HCT116 (cell line): ENCODE measurements around the gene TMEM117. TPM values are rescaled to one million over a fixed set of nuclear protein-coding genes. Genes with fewer than 3 reads are reported as not detected.

Experiments used
- ATAC-seq: fragments of 200-7000 bp; cut with Tn5 transposase; 2 replicates; pipeline ENCODE4 v1.9.1; 2020; ENCODE audit warnings: mild to moderate bottlenecking, moderate library complexity
- BruUV-seq: library from RNA; stranded (reverse); fragments of 400-500 nt; replicated peaks from 2 replicates; lab custom pipeline; 2021; lab: Mats Ljungman, UMichigan
- CTCF ChIA-PET: fragments of 300-600 bp; sonication (Branson Sonifier 250); formaldehyde crosslinking; loops from one replicate; lab custom pipeline; 2021; ENCODE audit warnings: antibody characterized with exemption; lab: Charles Lee
- POLR2A ChIA-PET: fragments of 300-600, 350-600 bp; sonication (Branson Sonifier 250); formaldehyde crosslinking; loops from one replicate; lab custom pipeline; 2021; ENCODE audit warnings: antibody characterized with exemption; lab: Charles Lee
- RAD21 ChIA-PET, 2 experiments: fragments of 300-600 bp; sonication (Branson Sonifier 250); formaldehyde crosslinking; loops; one replicate each; lab custom pipeline; 2023; ENCODE audit warnings: low total read pairs in 2 of 2; ENCODE audit not compliant: uncharacterized antibody in 2 of 2, unreplicated experiment in 2 of 2, low non-redundant PET in 1 of 2; lab: Charles Lee
- DNase-seq: peaks from one replicate; pipeline ENCODE4 v3.0.0-alpha.2; 2010; ENCODE audit warnings: low read depth, low spot score
- H2AFZ ChIP-seq: fragments of 200-600 bp; shearing (Covaris generic), sonication (generic); 2 replicates; pipeline ENCODE4 v1.6.1; 2017; ENCODE audit warnings: low read depth, mixed run types, mixed read lengths, antibody characterized with exemption, low read length; ENCODE audit not compliant: poor library complexity, severe bottlenecking
- H3K27ac ChIP-seq: 2 replicates; pipeline ENCODE4 v1.5.1; 2012; ENCODE audit warnings: low read depth, low read length
- H3K27me3 ChIP-seq: fragments of 200-600 bp; sonication (generic); 2 replicates; pipeline ENCODE4 v1.6.1; 2016; ENCODE audit warnings: mixed run types, low read length, mixed read lengths; ENCODE audit not compliant: insufficient read depth
- H3K36me3 ChIP-seq, 2 experiments: fragments of 200-500 bp in 1 of 2; fragments of 200-600 bp in 1 of 2; sonication (Bioruptor generic) in 1 of 2; sonication (generic) in 1 of 2; 2 replicates each; pipeline versions ENCODE4 v1.5.1 to v1.6.1; 2014 to 2016; ENCODE audit warnings: low read length in 2 of 2, inconsistent platforms in 1 of 2, mixed read lengths in 1 of 2, mixed run types in 1 of 2; ENCODE audit not compliant: insufficient read depth in 2 of 2, control insufficient read depth in 1 of 2
- H3K4me1 ChIP-seq, 2 experiments: fragments of 200-600 bp in 1 of 2; sonication (generic) in 1 of 2; 2 replicates each; pipeline versions ENCODE4 v1.5.1 to v1.6.1; 2012 to 2017; ENCODE audit warnings: low read length in 2 of 2, inconsistent platforms in 1 of 2, mild to moderate bottlenecking in 1 of 2, mixed read lengths in 1 of 2, mixed run types in 1 of 2, moderate library complexity in 1 of 2; ENCODE audit not compliant: insufficient read depth in 2 of 2, control insufficient read depth in 1 of 2
- H3K4me2 ChIP-seq: fragments of 200-600 bp; sonication (generic); 2 replicates; pipeline ENCODE4 v1.6.1; 2017; ENCODE audit warnings: mixed run types, low read length, mixed read lengths
- H3K4me3 ChIP-seq, 2 experiments: fragments of 200-600 bp in 1 of 2; sonication (generic) in 1 of 2; replicated peaks in 1 of 2; 2 replicates each; pipeline ENCODE4 v1.5.1; 2011 to 2016; ENCODE audit warnings: low read length in 2 of 2, control low read depth in 1 of 2, low read depth in 1 of 2, mild to moderate bottlenecking in 1 of 2, mixed read lengths in 1 of 2, mixed run types in 1 of 2
- H3K79me2 ChIP-seq: fragments of 200-600 bp; sonication (generic); 2 replicates; pipeline ENCODE4 v1.6.1; 2017; ENCODE audit warnings: mild to moderate bottlenecking, mixed run types, low read length, moderate library complexity, mixed read lengths; ENCODE audit not compliant: insufficient read depth
- H3K9ac ChIP-seq: fragments of 200-600 bp; sonication (generic); 2 replicates; pipeline ENCODE4 v1.6.1; 2016; ENCODE audit warnings: low read length, mixed read lengths
- H3K9me2 ChIP-seq: fragments of 200-600 bp; sonication (generic), shearing (Covaris generic); 2 replicates; pipeline ENCODE4 v1.6.1; 2017; ENCODE audit warnings: mixed run types, mild to moderate bottlenecking, moderate library complexity; ENCODE audit not compliant: insufficient read depth
- H3K9me3 ChIP-seq, 2 experiments: fragments of 200-500 bp in 1 of 2; fragments of 200-600 bp in 1 of 2; sonication (Bioruptor generic) in 1 of 2; sonication (generic) in 1 of 2; 2 replicates each; pipeline ENCODE4 v1.6.1; 2014 to 2017; ENCODE audit warnings: low read length in 2 of 2, mixed read lengths in 2 of 2, inconsistent platforms in 1 of 2, low read depth in 1 of 2, mild to moderate bottlenecking in 1 of 2, mixed run types in 1 of 2, moderate library complexity in 1 of 2; ENCODE audit not compliant: control insufficient read depth in 1 of 2, insufficient read depth in 1 of 2
- H4K20me1 ChIP-seq: fragments of 200-600 bp; sonication (generic), shearing (Covaris generic); 2 replicates; pipeline ENCODE4 v1.6.1; 2017; ENCODE audit warnings: mixed run types, mild to moderate bottlenecking, moderate library complexity; ENCODE audit not compliant: insufficient read depth
- CEBPB ChIP-seq: IDR thresholded peaks from 2 replicates; pipeline ENCODE4 v1.6.1; 2012; ENCODE audit warnings: low read depth
- EZH2 ChIP-seq: fragments of 200-600 bp; sonication (generic); IDR thresholded peaks from 2 replicates; pipeline ENCODE4 v1.6.1; 2017; ENCODE audit warnings: antibody characterized with exemption, mixed run types
- EZH2phosphoT487 ChIP-seq: fragments of 200-600 bp; IDR thresholded peaks from 2 replicates; pipeline ENCODE4 v1.6.1; 2018; ENCODE audit warnings: antibody characterized with exemption, borderline replicate concordance
- MAX ChIP-seq: IDR thresholded peaks from 2 replicates; pipeline ENCODE4 v1.6.1; 2012
- POLR2A ChIP-seq: IDR thresholded peaks from 2 replicates; pipeline ENCODE4 v1.7.0; 2011; ENCODE audit warnings: borderline replicate concordance; ENCODE audit not compliant: insufficient read depth, insufficient read length; ENCODE audit errors: extremely low read depth
- SRF ChIP-seq: IDR thresholded peaks from 2 replicates; pipeline ENCODE4 v1.6.1; 2012; ENCODE audit warnings: low read depth
- intact Hi-C: fragments of 100-400 bp; cut with micrococcal nuclease; formaldehyde crosslinking; loops from 2 replicates; pipeline ENCODE4 v1.10.0; 2022
- total RNA-seq: library from RNA; stranded (reverse); gene quantifications from one replicate; pipeline ENCODE4 v1.2.1, GENCODE V29; 2021; ENCODE audit not compliant: unreplicated experiment
- TF ChIP-seq, protein P1 (sequence below): IDR thresholded peaks from 2 replicates; pipeline ENCODE4 v1.6.1; 2012

The TMEM117 gene
- total RNA-seq, 1 experiment from 2014 or later: 3.6 TPM

GRCh38 chr12:44223736-44224135 lies 387.9 kb downstream of the TMEM117 start:
- Histone ChIP-seq H3K4me2 (no peak overlapping the region), H4K20me1 (no peaks in the 10 kb centered on the region), H3K36me3 (no peaks in the 10 kb centered on the region), H3K27ac (no peak overlapping the region), H3K4me3 (no peak overlapping the region), H3K4me1 (no peaks in the 10 kb centered on the region), H2AFZ (no peak overlapping the region), H3K79me2 (no peaks in the 10 kb centered on the region), H3K9ac (no peak overlapping the region), H3K27me3 (no peaks in the 10 kb centered on the region), H3K9me2 (no peaks in the 10 kb centered on the region), H3K9me3 (no peaks in the 10 kb centered on the region)
- RAD21 ChIA-PET: no interaction called here
- CTCF ChIA-PET: no interaction called here
- no peak for DNase-seq
- POLR2A ChIA-PET: no interaction called here
- ATAC-seq: no peak
- BruUV-seq: no TSS peak
- intact Hi-C loops: no loop called here
- TF ChIP-seq SRF: no peak
- TF ChIP-seq POLR2A: no peak
- TF ChIP-seq EZH2: no peak
- TF ChIP-seq, protein P1, sequence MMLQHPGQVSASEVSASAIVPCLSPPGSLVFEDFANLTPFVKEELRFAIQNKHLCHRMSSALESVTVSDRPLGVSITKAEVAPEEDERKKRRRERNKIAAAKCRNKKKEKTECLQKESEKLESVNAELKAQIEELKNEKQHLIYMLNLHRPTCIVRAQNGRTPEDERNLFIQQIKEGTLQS: no peak
- TF ChIP-seq CEBPB: no peak
- no peak for TF ChIP-seq EZH2phosphoT487
- TF ChIP-seq, all 23 proteins: peak for 0

- intact Hi-C loops: no loop called here
- DNase-seq (no peak), ATAC-seq (no peak)
- ChIA-PET POLR2A (no interaction called here), CTCF (no interaction called here), RAD21 (no interaction called here)
- Histone ChIP-seq H3K27ac (no peak overlapping the region), H3K4me1 (no peaks in the 10 kb centered on the region), H3K4me3 (no peak overlapping the region), H4K20me1 (no peaks in the 10 kb centered on the region), H2AFZ (no peak overlapping the region), H3K79me2 (no peaks in the 10 kb centered on the region), H3K36me3 (no peaks in the 10 kb centered on the region), H3K9me2 (no peaks in the 10 kb centered on the region), H3K4me2 (no peak overlapping the region), H3K27me3 (no peaks in the 10 kb centered on the region), H3K9ac (no peak overlapping the region), H3K9me3 (no peaks in the 10 kb centered on the region)
- no peak for TF ChIP-seq MAX
- no TSS peak for BruUV-seq
Measured at GRCh38 chr12:44224399-44225148, 388.7 kb downstream of the TMEM117 start.
